Activated T-helper 1 cell treated with Interleukin-2 at 50 U/mL for 16 hours (primary cell): ENCODE data around the gene LIPE.
A peak's percentile ranks its signal among the peaks of the same experiment; 100 is the strongest.
"Not testable (repeated sequence)": the region's sequence is repeated elsewhere in the genome, so short reads cannot be mapped to it uniquely, and the experiment has no call there.

Experiments
- DNase-seq: peaks from one replicate; pipeline ENCODE4 v3.0.0-alpha.2; 2020; ENCODE audit warnings: low read depth

LIPE gene, protein sequence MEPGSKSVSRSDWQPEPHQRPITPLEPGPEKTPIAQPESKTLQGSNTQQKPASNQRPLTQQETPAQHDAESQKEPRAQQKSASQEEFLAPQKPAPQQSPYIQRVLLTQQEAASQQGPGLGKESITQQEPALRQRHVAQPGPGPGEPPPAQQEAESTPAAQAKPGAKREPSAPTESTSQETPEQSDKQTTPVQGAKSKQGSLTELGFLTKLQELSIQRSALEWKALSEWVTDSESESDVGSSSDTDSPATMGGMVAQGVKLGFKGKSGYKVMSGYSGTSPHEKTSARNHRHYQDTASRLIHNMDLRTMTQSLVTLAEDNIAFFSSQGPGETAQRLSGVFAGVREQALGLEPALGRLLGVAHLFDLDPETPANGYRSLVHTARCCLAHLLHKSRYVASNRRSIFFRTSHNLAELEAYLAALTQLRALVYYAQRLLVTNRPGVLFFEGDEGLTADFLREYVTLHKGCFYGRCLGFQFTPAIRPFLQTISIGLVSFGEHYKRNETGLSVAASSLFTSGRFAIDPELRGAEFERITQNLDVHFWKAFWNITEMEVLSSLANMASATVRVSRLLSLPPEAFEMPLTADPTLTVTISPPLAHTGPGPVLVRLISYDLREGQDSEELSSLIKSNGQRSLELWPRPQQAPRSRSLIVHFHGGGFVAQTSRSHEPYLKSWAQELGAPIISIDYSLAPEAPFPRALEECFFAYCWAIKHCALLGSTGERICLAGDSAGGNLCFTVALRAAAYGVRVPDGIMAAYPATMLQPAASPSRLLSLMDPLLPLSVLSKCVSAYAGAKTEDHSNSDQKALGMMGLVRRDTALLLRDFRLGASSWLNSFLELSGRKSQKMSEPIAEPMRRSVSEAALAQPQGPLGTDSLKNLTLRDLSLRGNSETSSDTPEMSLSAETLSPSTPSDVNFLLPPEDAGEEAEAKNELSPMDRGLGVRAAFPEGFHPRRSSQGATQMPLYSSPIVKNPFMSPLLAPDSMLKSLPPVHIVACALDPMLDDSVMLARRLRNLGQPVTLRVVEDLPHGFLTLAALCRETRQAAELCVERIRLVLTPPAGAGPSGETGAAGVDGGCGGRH

DNA sequence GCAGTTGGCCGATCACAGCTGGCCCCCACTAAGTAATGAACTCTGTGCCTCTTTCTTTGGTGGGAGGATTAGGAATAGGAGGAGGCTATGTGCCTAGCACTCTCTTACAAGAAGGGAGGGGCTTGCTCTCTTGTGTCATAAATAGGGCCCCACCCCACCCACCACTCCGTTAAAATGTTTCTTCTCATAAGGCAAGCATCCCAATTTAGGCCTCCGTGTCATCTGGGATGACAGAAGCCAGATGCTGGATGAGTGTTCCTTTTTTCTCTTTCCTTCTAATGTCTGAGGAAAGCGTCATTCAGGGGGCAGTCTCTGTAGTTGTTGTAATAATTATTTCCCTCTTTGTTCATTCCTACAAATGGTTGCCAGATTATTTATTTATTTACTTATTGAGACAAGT, at the start of gene LIPE:
TSS of gene LIPE (minus strand) at position 76 of the 400 bp plus-strand sequence. CDS start 239 bp downstream, outside the sequence.
- DNase-seq, result no peak

DNA sequence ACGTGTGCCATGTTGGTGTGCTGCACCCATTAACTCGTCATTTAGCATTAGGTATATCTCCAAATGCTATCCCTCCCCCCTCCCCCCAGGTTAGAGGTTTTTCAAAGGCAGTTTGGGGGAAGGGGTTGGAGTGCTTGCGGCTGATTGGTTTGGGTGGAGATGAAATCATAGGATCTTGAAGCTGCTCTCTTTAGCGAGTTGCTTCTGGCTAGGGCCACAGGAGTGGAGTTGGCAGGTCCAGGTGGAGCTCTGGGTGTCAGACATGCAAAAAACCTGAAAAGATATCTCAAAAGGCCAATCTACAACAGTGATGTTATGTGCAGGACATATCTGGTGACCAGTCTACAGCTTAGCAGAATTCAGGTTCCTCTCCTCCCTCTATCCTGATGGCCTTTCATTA, 48.2 kb upstream of the LIPE start:
- DNase-seq, result no peak

DNA sequence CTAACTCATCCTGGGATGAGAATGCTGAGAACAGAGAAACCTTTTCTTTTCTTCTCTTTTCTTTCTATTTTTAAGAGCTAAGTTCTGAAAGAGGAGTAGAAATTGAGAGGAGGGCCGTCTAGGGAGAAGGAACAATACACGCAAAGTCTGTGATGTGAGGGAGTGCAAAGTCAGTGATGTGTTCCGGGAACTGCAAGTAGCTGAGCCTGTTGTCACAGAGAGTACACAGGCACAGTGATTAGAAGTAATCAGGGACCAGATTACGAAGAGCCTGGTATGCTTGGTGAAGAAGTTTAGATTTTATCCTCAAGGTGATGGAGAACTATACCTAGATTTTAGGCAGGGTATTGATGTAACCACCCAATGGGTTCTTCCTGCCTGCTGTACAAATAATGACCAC, 47.6 kb upstream of the LIPE start:
- no peak for DNase-seq

DNA sequence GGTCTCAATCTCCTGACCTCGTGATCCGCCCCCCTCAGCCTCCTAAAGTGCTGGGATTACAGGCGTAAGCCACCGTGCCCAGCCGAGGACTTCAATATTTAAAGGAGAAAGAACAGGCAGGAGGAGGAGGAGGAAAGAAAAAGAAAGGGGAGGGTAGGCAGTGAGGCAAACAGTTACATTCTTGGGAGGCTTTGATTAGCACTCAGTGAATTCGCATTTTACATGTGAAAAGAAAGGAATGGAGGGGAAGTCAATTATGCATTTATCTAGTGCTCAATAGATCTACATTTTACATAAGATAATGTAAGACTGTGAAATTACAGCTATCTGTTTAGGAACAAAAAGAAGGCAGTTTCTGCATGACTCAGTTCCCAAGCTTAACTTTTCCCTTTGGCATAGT, 46.5 kb upstream of the LIPE start:
- no peak for DNase-seq

DNA sequence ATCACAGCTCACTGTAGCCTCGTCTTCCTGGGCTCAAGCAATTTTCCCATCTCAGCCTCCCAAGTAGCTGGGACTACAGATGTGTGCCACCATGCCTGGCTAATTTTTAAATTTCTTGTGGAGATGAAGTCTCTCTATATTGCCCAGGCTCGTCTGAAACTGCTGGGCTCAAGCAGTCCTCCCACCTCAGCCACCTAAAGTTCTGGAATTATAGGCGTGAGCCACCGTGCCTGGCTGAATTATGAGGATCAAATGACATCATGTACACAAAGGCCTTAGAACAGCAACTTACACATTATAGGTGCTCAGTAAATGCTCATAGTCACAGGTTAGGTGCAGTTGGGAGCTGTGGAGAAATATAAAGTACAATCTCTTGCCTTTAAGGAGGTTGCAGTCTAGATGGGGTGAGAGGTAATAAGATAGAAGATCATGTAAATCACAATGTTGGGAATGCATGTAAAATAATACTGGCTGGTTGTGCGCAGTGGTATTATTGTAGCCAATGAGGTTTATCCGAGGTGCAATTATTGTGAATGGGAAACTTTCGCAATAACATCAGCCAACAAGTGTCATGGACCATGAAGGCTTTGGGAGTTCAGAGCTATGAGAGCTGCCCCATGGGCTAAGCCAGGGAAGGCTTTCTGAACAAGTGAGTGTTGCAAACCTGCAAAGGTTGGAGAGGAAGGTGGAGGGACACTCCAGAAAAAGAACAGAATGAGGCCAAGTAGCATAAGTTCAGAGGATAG, 45.4 kb upstream of the LIPE start:
- DNase-seq, result no peak

DNA sequence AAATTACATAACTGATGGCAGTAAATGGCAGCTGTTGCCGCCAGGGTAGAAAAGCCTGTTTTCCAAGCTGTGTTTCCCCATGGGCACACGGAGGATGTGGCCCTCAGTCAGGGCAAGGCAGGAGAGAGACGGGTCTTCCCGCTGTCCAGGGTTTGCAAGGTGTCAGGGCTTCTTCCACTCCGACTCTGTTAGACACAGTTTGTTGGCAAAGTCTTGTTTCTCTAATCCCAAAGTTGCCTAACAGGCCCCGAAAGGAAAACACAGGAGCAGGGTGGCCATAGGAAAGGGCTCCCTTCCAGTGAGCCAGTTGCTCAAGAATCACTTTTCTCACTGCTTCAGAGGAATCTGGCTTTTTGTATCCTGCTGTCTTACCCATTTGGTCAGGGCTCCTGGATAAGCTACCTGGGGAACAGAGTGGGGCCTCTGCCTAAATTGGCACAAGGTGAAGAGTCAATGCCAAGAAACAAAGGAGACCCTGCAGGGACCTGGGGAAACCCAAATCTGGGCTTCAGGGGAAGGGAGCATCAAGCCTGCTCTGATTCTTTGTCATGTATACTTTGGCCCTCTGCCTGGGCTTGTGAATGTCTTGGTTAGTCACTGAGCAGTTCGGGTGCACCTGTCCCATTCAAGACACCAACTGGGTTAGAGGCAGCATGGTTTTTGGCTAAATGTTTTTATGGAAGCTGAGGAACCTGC, 44.5 kb upstream of the LIPE start:
- DNase-seq, result no peak

DNA sequence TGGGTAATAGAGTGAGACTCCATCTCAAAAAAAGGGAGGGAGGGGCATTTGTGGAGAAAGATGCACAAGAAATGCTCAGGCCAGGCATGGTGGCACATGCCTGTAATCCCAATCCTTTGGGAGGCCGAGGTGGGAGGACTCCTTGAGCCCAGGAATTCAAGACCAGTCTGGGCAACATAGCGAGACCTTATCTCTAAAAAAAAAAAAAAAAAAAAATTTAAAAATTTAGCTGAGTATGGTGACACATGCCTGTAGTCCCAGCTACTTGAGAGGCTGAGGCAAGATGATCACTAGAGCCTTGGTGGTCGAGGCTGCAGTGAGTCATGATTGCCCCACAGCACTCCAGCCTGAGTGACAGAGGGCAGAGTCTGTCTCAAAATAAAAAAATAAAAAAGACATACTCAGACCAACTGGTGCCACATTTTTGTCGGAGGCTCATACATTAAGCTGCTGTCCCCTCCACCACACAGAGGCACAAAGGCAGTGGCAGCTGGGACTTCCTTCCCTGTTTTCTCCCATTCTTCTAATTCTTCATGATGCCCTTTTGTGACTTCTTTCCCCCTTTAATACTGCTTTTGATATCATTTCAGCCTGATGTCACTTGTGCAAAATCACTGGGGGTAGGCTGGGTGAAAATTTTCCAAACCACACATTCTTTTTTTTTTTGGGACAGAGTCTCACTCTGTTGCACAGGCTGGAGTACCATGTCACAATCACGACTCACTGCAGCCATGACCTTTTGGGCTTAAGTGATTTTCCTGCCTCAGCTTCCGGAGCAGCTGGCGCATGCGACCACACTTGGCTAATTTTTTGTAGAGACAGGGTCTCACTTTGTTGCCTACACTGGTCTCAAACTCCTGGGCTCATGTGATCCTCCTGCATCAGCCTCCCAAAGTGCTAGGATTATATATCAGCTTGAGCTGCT, 42.4 kb upstream of the LIPE start:
- no peak for DNase-seq

DNA sequence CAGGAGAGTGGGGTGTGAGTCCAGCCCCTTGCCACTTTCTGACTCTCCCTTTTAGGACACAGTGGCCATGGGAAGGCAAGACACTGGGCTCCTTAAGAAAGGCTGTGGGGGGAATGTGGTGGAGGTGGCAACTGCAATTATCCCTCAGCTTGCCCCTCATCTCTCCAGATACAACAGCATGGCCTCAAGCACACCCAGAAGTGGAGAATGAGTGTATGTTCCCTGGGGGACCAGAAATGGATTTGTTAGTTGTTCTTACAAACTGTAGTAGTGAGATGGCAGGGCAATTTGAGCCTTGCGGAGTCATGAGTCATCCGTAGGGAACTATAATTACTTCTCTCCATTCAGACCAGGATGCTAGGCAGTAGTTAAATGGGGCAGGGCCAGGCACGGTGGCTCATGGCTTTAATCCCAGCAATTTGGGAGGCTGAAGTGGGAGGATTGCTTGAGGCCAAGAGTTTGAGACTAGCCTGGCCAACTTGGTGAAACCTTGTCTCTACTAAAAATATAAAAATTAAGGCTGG, 41.1 kb upstream of the LIPE start:
- DNase-seq, result no peak

DNA sequence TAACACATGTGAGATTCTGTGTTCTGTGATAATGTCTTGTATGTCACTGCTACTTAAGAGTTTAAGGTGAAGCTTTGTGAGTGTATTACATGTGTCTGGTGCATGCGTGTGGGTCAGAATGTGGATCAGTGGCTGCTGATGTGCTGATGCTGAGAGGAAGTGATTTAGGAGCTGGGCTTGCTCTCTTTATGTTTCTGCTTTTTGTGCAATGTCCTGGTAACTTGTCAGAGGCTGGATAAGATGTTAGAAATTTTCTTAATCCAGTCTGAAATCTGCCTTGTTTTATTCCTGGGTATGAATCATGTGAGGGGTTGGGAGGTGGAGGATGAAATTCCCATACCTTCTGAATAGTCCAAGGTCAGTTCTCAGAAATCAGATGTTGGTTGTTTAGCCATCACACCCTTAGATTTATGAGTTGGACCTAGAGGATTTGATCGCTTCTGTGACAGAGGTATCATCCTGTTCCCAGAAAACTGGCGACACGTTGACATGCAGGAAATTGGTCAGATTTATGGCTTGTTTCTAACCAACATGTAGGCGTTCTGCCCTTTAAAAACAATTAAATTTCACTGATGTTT, 40.1 kb upstream of the LIPE start:
- no peak for DNase-seq

DNA sequence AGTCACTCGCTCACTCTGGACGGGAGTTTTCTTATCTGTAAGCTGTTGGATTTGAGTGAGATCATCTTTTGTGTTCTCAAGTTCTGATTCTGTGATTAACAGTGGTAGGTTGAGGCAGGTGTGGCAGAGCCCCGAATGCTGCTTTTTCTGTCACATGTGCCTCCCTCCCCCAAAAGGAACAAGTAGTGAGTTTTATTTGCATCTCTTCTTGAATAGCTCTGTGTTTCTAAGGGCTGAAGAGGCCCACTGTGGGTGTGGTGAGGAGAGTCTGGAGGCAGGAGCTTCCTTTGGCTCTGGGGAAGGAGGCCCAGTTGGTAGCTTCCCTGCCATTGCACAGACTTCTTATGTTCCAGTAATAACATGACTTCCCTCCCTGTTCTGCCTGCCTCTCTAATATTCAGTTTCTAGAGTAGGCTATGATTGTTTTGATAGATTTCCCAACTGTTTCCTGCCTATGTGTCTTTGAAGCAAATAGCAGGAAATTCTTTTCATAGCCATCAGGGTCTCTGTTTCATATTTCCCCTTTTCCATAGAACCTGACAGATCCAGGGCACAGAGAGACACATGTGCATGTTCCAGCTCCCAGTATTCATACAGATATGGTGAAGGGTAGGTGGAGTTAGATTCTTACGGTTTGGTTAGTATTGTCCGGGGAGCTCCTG, 39.5 kb upstream of the LIPE start:
- DNase-seq, result no peak

DNA sequence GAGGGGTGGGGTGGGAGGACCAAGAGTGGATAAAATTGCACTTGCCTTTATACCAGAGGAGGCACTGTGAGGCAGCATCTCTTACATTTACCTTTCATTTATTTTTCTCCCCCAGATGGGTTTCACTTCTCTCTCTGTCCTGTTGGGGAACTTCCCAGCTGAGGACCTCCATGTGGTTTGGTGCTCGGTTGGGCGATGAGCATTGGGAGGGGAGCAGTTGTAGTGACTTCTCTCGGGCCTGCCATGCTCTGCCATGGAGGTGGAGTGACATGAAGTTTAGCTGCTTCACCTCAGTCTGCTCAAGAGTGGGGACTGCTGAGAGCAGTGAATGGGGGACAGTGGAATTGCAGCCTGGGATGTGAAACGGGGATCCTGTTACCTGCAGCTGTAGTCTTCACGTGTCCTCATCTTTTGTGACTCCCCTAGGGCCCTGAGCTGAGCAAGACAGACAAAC, 38.7 kb upstream of the LIPE start:
- no peak for DNase-seq

DNA sequence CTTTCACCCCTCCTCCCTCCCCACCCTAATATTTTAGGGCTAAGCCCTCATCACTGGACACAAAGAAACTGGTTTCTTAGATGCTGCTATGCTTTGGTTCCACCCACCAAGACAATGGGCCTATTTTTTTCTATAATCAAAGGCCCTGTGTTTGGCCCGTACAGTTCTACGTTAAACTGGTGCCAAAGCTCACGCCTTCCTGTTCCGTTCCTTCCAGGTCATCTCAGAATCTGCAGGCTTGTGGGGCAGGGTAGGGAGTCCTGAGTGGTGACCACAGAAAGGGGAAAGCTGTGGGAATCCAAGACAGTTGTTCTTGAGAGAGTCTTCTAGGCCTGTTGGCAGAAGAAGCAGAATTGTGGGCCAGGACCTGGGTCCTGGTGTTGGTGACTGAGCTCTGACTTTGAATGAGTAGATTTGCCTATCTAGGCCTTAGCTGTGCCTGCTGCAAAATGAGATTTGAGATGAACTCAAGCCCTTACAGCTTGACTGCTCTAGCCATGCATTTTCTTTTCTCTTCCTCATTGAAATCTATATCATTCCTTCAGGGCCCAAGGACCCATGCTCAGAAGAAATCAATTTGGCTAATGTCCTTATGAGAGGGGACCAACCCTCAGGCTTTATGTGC, 34.6 kb upstream of the LIPE start:
- no peak for DNase-seq

DNA sequence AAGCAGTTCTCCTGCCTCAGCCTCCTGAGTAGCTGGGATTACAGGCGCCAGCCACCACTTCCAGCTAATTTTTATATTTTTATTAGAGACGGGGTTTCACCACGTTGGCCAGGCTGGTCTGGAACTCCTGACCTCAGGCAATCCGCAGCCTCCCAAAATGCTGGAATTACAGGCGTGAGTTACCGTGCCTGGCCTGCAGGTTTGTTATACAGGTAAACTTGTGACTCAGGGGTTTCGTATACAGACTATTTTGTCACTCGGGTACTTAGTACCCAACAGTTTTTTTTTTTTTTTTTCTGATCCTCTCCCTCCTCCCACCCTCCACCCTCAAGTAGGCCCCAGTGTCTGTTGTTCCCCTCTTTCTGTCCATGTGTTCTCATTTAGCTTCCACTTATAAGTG, 34.0 kb upstream of the LIPE start:
- DNase-seq, result not testable (repeated sequence)

DNA sequence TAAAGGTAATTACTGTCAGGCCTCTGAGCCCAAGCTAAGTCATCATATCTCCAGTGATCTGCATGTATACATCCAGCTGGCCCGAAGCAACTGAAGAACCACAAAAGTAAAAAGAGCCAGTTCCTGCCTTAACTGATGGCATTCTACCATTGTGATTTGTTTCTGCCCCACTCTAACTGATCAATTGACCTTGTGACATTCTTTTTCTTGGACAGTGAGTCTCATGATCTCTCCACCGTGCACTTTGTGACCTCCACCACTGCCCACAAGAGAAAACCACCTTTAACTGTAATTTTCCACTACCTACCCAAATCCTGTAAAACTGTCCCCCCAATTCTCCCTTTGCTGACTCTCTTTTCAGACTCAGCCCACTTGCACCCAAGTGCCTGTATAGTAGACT, 32.7 kb upstream of the LIPE start:
- DNase-seq, result no peak

DNA sequence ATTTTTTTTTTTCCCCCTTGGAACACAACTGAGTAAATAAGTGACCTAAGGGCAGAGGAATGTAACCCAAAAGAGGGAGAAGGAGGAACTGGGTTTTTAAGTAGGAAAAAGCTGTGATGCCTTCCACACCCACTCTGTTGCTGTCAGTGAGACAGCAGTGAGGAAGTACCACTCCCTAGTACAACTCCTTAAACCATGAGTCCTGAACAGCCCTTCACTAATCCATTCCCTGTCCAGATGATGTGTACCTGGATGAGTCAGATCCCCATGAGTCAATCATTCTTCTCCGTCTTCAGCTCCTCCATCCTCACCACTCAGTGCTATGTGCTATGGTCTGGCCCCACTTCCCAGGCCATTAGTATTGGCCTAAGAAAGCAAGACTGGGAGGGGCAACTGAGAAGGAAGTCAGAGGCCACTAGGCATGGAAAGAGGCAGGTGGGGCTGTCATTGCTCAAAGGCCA, 28.5 kb upstream of the LIPE start:
- DNase-seq, result no peak

DNA sequence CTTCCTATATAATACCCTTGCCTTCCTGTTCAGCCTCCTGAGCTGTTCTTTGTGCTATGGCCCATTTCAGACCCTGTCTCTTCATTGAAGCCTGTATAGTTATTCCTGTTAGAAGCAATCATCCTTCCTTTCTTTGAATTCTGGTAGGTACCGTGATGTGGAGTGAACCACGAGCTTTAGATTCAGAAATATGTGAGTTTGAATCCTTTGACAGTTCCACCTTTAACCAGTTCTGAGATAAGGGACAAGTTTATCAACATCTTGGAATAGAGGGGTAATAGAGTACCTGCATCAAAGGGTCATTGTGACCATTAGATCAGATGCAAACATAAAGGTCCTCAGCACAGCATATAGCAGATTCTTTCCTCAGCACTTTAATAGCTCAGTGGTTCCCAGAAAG, 27.9 kb upstream of the LIPE start:
- no peak for DNase-seq

DNA sequence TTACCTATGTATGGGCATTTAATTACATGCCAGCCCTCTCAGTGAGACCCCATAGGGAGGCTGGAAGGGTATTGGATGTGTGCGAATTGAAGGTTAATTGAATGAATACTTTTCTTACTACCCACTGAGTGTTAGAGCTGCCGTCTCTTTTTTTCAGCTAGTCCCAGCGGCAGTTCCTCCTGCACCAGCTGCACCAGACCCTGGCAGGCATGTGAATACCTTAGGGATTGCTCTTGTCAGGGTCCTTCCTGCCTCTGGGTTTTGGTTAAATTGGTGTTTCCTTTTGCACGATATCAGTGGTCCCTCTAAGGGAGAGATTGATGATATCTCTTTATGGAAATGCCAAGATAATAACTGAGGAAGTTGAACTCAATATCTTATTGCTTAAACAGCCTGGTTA, 25.4 kb upstream of the LIPE start:
- DNase-seq, result no peak

DNA sequence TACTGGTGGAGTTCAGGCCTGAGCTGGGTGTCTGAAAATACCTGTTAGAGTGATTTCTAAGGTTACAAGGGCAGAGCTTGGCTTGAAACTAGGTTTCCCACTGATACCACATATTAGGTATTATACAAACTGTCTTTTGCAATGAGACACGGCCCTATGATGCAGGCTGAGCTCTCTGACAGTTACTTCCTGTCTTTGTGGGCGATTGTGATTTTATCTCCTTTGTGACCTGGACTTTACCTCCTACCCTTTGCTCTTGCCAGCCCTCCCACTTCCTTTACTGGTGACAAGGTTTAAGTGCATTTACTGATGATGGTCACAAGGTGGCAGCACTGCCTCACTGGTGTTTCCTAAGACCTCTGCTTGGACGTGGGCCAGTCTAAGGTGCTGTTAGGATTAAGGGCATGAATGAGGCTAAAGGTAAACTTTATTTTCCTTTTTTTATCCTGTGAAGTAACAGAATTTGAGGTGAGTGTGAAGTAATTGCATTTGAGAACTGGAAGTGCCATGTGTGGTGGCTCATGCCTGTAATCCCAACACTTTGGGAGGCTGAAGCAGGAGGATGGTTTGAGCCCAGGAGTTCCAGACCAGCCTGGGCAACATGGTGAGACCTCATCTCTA, 23.2 kb upstream of the LIPE start:
- DNase-seq, result peak; percentile 63
